Neural cell (in vitro differentiated cells): ENCODE measurements around the gene COASY.

ENCODE experiments used
- CTCF ChIP-seq: fragments of 450-650 bp; IDR thresholded peaks from 2 replicates; pipeline ENCODE4 v1.5.1; 2014; ENCODE audit warnings: antibody characterized with exemption, mild to moderate bottlenecking, moderate library complexity; ENCODE audit not compliant: poor library complexity, severe bottlenecking
- EP300 ChIP-seq: fragments of 450-650 bp; conservative IDR thresholded peaks from 2 replicates; pipeline ENCODE4 v1.6.1; 2014; ENCODE audit warnings: antibody characterized with exemption, mild to moderate bottlenecking, moderate library complexity; ENCODE audit not compliant: poor library complexity, severe bottlenecking
- POLR2AphosphoS5 ChIP-seq: IDR thresholded peaks from 2 replicates; pipeline ENCODE4 v1.6.1; 2012
- RAD21 ChIP-seq: fragments of 450-650 bp; conservative IDR thresholded peaks from 2 replicates; pipeline ENCODE4 v1.6.1; 2014; ENCODE audit warnings: antibody characterized with exemption, mild to moderate bottlenecking, moderate library complexity
- REST ChIP-seq: IDR thresholded peaks from 2 replicates; pipeline ENCODE4 v1.6.1; 2012; ENCODE audit warnings: borderline replicate concordance
- TAF1 ChIP-seq: IDR thresholded peaks from 2 replicates; pipeline ENCODE4 v1.6.1; 2012; ENCODE audit warnings: low read depth

- peak; percentile 17 for TF ChIP-seq CTCF
- peak; percentile 35 for TF ChIP-seq REST
- peak; percentile 90 for TF ChIP-seq POLR2AphosphoS5
- TF ChIP-seq RAD21 = no peak
- TF ChIP-seq EP300 = peak; percentile 23
- TF ChIP-seq TAF1 = peak; percentile 48
These were observed 5.1 kb downstream of the COASY start, which contains the start of gene MLX for GRCh38 chr17:42566883-42567573.
